NCI-H128 (cell line): ENCODE data around the gene CCDC8.
A peak's percentile ranks its signal among the peaks of the same experiment; 100 is the strongest.
"Not testable (repeated sequence)": the region's sequence is repeated elsewhere in the genome, so short reads cannot be mapped to it uniquely, and the experiment has no call there.

Experiments used
- DNase-seq: peaks from one replicate; lab custom pipeline; 2025; ENCODE audit not compliant: unreplicated experiment; lab: John Stamatoyannopoulos, UW

The CCDC8 gene

GRCh38 chr19:46383846-46384245, 29.5 kb downstream of the CCDC8 start:
- DNase-seq, result no peak

- no peak for DNase-seq
Measured at GRCh38 chr19:46383171-46383815, 30.1 kb downstream of the CCDC8 start.

GRCh38 chr19:46381756-46382345, 31.5 kb downstream of the CCDC8 start:
- DNase-seq, result no peak

DNA sequence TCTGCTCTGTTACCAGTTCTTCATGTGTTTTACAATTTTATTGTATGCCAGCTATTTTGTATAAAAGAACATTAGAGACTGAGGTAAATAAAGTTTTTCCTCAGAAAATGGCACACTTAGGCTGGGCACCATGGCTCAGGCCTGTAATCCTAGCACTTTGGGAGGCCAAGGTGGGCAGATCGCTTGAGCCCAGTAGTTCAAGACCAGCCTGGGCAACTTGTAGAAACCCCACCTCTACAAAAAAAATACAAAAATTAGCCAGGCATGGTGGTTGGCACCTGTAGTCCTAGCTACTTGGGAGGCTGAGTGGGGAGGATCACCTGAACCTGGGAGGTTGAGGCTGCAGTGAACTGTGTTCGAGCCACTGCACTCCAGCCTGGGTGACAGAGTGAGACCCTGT, 32.0 kb downstream of the CCDC8 start:
- DNase-seq, result no peak

DNA sequence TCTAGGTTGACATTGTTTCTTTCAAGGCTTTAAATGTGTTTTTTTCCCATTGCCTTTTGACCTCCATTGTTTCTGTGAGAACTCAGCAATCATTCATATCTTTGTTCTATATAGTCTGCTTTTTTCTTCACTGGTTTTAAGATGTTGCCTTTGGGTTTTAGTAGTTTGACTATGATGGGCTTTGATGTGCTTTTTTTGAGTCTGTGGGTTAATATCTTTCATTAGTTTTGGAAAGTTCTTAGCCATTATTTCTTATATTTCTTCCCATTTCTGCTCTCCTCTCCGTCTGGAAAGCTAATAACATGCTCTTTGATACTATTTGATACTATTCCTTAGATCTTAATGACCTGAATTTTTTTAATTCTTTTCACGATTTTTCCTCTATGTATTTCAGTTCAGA, 32.7 kb downstream of the CCDC8 start:
- no peak for DNase-seq

DNA sequence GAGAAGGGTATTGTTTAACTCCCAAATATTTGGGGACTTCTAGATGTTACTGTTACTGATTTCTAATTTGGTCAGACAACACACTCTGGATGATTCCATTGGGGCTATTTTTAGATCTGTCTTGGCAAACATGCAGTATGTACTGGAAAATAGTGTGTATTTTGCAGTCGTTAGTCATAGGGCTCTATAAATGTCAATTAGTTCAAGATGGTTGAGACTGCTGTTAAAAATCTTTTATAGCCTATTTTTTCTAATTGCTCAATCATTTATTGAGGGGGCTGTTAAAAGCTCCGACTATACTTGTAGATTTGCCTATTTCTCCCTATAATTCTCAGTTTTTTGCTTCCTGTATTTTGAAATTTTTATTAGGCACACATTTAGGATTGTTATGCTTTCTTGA, 35.1 kb downstream of the CCDC8 start:
- DNase-seq, result no peak

DNA sequence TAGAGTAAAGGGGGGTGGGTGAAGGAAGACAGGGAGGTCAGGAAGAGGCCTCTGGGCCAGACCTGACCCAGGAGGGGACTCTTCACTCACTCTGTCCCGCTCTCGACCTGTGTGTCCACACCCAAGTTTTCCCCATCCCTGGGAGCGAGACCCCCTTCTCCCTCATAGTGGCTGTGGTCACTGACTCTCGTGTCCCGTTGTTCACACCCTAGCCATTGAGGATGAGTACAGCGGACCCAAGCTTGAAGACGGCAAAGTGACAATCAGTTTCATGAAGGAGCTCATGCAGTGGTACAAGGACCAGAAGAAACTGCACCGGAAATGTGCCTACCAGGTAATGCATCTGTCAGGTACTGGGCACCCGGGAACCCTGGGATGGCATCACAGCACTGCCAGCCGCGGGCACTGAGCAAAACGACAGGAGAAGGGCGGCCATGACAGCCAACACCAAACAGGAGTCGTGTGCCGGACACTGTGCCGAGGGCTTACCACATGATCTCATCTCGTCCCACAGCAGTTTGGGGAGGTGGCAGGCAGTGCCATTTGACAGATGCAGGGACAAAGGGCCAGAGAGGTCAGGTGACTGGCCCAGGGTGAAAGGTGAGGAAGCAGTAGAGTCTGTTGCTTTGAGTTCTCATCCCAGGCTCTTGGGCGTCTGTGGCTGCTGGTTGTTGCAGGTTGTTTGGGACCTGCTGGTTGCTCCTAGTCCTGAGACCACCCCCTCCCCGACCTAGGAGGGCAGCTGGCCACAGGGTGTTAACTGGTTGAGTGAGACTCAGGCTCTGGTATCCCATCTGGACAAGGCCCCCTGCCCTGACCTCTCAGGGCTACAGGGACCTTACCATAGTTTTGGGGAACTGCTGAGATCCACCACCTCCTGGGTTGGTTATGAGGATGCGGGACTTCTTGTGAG, 36.9 kb downstream of the CCDC8 start:
- DNase-seq, result no peak

DNA sequence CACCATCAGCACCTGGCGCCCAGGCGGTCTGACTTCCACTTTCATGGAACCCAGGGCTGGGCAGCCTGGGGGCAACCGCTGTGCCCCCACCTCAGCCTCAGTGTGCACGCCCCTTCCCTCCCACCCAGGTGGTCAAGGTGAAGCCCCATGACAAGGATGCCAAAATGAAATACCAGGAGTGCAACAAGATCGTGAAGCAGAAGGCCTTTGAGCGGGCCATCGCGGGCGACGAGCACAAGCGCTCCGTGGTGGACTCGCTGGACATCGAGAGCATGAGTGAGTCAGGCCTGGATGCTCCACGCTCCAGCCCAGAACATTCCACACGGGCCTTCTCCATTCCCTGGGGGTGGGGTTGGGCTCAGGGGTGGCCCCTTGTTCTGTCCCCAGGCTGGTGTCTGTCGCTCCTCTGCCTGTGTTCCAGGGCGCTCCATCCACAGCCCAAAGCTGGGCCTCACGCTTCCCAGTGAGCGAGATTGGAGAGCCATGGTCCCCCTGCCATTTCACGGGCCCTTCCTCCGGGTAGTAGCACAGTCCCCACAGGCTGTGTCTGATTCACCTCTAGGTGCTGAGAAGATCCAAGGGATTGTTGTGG, 37.8 kb downstream of the CCDC8 start:
- not testable (repeated sequence) for DNase-seq

DNA sequence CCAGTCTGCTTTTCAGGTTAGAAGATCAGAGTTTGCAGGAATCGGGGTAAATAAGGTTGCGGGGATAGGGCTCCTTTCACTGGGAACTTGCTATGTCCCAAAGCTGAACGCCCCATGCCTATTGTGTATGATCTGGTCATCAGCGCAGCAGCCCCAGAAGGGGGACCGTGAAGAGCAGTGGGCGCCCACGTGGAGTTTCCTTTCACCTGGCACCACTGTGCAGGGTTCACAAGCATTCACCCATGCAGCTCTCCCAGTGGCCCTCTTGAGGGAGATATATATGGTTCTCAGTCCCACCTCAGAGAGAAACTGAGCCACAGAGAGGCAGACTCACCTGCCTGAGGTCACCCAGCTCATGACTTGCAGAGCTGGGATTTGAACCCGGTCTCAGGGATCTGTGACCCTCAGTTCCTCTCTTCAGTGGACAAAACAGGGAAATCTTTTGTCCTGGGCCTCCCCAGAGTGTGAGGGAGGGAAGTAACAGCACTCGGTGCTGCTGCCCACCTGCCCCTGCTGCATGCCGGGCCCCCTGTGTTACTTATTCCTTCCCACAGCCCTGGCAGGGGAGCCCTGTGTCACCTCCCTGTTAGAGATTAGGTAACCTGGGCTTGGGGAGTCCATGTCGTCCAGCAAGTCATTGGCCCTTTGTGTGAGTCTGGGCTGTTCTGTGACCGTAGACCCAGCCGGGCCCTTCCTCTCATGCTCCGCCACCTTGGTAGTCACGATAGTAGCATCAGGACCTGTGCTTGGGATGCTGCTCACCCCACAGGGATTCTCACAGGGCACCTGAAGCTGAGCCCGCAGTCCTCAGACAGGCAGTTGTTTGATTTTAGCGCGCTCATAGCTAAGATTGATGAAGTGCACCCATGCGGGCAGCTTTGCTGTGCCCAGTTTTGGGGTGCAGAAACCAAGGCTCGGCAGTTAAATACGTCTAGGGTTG, 38.6 kb downstream of the CCDC8 start:
- no peak for DNase-seq

DNA sequence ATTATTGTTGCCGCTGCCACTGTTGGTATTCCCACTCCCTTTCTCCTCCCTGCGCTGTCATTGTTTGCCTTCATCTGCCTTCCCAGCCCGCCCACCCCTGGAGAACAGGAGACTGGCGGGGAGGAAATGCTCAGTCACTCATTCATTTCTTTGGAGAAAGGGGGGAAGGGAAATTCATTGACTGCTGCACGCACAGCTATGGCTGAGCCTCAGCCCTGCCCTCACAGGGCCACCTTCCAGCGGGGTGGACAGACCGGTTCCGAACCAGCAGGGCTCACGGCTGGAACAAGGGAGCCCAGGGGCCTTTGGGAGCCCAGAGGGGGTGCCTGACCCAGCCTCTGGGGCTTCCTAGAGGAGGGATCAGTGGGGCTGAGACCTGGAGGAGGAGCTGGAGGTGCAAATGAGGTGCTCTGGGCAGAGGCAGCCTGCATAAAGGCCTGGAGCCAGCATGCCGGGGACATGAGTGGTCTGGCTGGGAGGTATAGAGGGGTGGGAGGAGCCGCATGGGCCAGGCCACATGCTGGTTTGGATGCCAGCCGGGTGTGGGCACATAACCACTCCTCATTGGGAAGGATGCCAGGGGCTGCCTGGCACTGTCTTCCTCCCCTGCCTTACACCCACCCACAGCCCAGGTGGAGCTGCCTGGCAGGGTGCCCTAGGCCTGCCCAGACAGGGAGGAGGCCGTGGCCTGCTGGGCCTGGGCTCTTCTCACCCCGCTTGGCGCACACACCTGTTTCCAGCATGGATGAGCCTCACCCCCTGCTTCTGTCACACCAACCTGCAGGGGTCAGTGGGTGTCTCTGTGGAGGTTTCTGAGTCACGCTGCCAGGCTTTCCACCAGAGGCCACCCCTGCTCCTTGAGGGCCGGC, 39.6 kb downstream of the CCDC8 start:
- peak; percentile 94 for DNase-seq

GRCh38 chr19:46372901-46373490, 40.4 kb downstream of the CCDC8 start:
- DNase-seq, result no peak

- DNase-seq, result no peak
Measured at GRCh38 chr19:46371371-46371901, 41.9 kb downstream of the CCDC8 start.

DNA sequence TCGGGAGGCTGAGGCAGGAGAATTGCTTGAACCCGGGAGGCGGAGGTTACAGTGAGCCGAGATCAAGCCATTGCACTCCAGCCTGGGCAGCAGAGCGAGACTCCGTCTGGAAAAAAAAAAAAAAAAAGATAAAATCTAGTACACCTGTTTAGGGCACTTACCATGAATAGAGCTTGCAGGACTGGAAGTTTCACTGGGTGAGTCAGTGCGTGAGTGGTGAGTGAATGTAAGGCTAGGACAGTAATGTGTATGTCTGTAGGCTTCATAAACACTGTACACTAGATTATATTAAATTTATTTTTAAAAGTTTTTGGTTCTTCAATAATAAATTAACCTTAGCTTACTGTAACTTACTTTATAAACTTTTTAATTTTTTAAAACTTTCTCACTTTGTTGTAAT, 43.5 kb downstream of the CCDC8 start:
- no peak for DNase-seq

DNA sequence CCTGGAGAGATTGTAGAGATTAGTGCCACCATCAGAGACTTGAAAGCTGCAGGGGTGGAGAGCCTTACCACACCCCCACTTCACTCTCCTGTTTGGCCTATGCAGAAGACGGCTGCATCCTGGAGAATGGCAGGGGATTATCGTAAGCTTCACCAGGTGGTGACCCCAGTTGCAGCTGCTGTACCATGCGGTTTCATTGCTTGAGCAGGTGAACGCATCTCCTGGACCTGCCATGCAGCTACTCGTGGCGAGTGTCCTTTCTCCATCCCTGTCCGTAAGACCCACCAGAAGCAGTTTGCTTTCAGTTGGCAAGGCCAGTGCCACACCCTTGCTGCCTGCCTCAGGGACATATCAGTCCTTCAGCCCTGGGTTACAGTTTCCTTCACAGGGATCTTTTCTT, 45.2 kb downstream of the CCDC8 start:
- no peak for DNase-seq

DNA sequence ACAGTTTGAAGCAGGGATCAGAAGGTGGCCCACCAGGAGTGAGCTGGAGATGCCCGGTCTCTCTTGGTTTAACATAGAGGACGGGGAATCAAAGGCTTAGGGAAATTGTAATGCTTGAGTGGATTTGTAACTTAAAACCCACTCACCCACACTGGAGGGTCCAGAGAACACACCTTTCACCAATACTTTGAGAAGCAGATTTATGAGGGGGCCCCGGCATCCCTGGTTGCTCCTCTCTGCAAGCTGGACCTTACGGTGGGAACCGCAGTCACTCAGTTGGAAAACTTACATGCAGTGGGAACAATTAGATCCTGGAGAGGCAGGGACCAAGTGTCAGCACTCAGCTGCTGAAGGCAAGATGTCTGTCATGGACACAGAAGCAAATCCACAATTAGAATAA, 45.9 kb downstream of the CCDC8 start:
- DNase-seq, result no peak

GRCh38 chr19:46366620-46367292, 46.6 kb downstream of the CCDC8 start:
- DNase-seq, result no peak

- no peak for DNase-seq
Measured at GRCh38 chr19:46365561-46365960, 47.8 kb downstream of the CCDC8 start.

DNA sequence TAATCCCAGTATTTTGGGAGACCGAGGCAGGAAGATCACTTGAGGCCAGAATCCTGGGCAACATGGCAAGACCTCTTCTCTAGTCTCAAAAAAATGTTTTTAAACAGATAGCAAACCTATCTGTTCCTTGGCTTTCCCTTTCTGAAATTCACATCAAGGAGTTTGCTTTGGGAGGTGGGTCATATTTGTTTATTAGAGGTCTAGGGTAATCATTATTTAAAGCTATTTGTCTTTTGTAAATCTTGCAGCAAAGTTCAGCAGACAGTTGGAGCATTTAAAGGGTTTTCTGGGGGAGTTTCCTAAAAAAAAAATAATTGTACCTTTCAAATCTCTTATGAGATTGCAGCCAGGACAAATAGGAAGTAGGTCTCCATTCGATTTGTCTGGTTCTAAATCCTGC, 49.0 kb downstream of the CCDC8 start:
- no peak for DNase-seq
